ENCODE results near the gene BSG.

- TF ChIP-seq POLR2A (IDR thresholded peaks at IDR 0.05) = no peak
- TF ChIP-seq CTCF (IDR thresholded peaks at IDR 0.05 in 4 of 5, conservative IDR thresholded peaks at IDR 0.05 in 1 of 5) = no peak
Measured at GRCh38 chr19:601310-601709, 28.9 kb downstream of the BSG start.
